HCT116 (cell line): Measurements from ENCODE around the gene LYPD3.

Experiments used
- CTCF ChIP-seq, 3 experiments: fragments of 200-600 bp in 1 of 3; sonication (generic) in 1 of 3; IDR thresholded peaks in 2 of 3; conservative IDR thresholded peaks in 1 of 3; 2 replicates each; pipeline ENCODE4 v1.5.1; 2012 to 2017; ENCODE audit warnings: low read depth in 2 of 3, low read length in 2 of 3, antibody characterized with exemption in 1 of 3, borderline replicate concordance in 1 of 3, control low read depth in 1 of 3, mild to moderate bottlenecking in 1 of 3, mixed read lengths in 1 of 3, mixed run types in 1 of 3, moderate library complexity in 1 of 3; ENCODE audit not compliant: insufficient read depth in 1 of 3
- EZH2phosphoT487 ChIP-seq: fragments of 200-600 bp; IDR thresholded peaks from 2 replicates; pipeline ENCODE4 v1.6.1; 2018; ENCODE audit warnings: antibody characterized with exemption, borderline replicate concordance
- FOSL1 ChIP-seq: IDR thresholded peaks from 2 replicates; pipeline ENCODE4 v1.6.1; 2012; ENCODE audit warnings: low read depth
- MAX ChIP-seq: IDR thresholded peaks from 2 replicates; pipeline ENCODE4 v1.6.1; 2012
- POLR2A ChIP-seq: IDR thresholded peaks from 2 replicates; pipeline ENCODE4 v1.7.0; 2011; ENCODE audit warnings: borderline replicate concordance; ENCODE audit not compliant: insufficient read depth, insufficient read length; ENCODE audit errors: extremely low read depth
- RAD21 ChIP-seq: IDR thresholded peaks from 2 replicates; pipeline ENCODE4 v1.6.1; 2012; ENCODE audit warnings: low read depth, mild to moderate bottlenecking
- SP1 ChIP-seq: IDR thresholded peaks from 2 replicates; pipeline ENCODE4 v1.6.1; 2012; ENCODE audit warnings: low read depth
- ZFX ChIP-seq: fragments of 450-650 bp; IDR thresholded peaks from 2 replicates; pipeline ENCODE4 v1.6.1; 2017
- ZNF274 ChIP-seq: fragments of 200-500 bp; sonication (Bioruptor generic); IDR thresholded peaks from 2 replicates; pipeline ENCODE4 v1.6.1; 2014; ENCODE audit warnings: mild to moderate bottlenecking, low read depth, low read length, inconsistent platforms

- no peak for TF ChIP-seq CTCF (IDR thresholded peaks at IDR 0.05 in 2 of 3, conservative IDR thresholded peaks at IDR 0.05 in 1 of 3; ENCODE audit: borderline replicate concordance in 1 of 3, insufficient read depth in 1 of 3, low read depth in 2 of 3, low read length in 2 of 3)
- no peak for TF ChIP-seq POLR2A
- TF ChIP-seq FOSL1 = no peak
- TF ChIP-seq ZNF274 = no peak
- TF ChIP-seq SP1 = no peak
- no peak for TF ChIP-seq RAD21
- TF ChIP-seq MAX = no peak
- no peak for TF ChIP-seq EZH2phosphoT487
- no peak for TF ChIP-seq ZFX
Measured at GRCh38 chr19:43467730-43468129, 2.3 kb upstream of the LYPD3 start.
